SK-N-SH (cell line): Measurements from ENCODE around the gene CDC73. TPM values are rescaled to one million over a fixed set of nuclear protein-coding genes. Genes with fewer than 3 reads are reported as not detected.

Experiments used
- CTCF ChIA-PET: fragments of 300-600, 350-600 bp; formaldehyde crosslinking; extraction: SDS; loops from one replicate; lab custom pipeline; 2021; lab: Yijun Ruan, JAX
- POLR2A ChIA-PET: fragments of 350-600 bp; sonication (Branson Sonifier 250); formaldehyde crosslinking; extraction: SDS; loops from one replicate; lab custom pipeline; 2020; ENCODE audit warnings: antibody characterized with exemption, inconsistent platforms; lab: Yijun Ruan, JAX
- DNase-seq: peaks from one replicate; pipeline ENCODE4 v3.0.0; 2012
- H2AFZ ChIP-seq: fragments of 200-600 bp; sonication (generic); 2 replicates; pipeline ENCODE4 v1.8.1; 2016; ENCODE audit warnings: antibody characterized with exemption, mild to moderate bottlenecking, low read depth
- H3F3A ChIP-seq: fragments of 200-600 bp; sonication (generic); replicated peaks from 2 replicates; pipeline ENCODE3; 2016; ENCODE audit warnings: antibody characterized with exemption, mild to moderate bottlenecking; ENCODE audit not compliant: insufficient read depth
- H3K27ac ChIP-seq, 2 experiments: fragments of 200-500 bp in 1 of 2; fragments of 200-600 bp in 1 of 2; sonication (Bioruptor generic) in 1 of 2; sonication (generic), shearing (Covaris generic) in 1 of 2; 2 replicates each; pipeline versions ENCODE4 v1.5.1 to v1.6.1; 2014 to 2016; ENCODE audit warnings: low read depth in 2 of 2, inconsistent platforms in 1 of 2, low read length in 1 of 2, mild to moderate bottlenecking in 1 of 2, mixed read lengths in 1 of 2
- H3K27me3 ChIP-seq: fragments of 200-600 bp; sonication (generic), shearing (Covaris generic); 2 replicates; pipeline ENCODE4 v1.6.1; 2016; ENCODE audit warnings: mixed run types; ENCODE audit not compliant: insufficient read depth
- H3K36me3 ChIP-seq, 2 experiments: fragments of 200-500 bp in 1 of 2; fragments of 200-600 bp in 1 of 2; sonication (Bioruptor generic) in 1 of 2; sonication (generic) in 1 of 2; replicated peaks in 1 of 2; 2 replicates each; pipeline versions ENCODE3 to v1.5.1; 2014 to 2016; ENCODE audit warnings: low read length in 1 of 2, mild to moderate bottlenecking in 1 of 2; ENCODE audit not compliant: insufficient read depth in 2 of 2, control insufficient read depth in 1 of 2
- H3K4me1 ChIP-seq, 2 experiments: fragments of 200-500 bp in 1 of 2; fragments of 200-600 bp in 1 of 2; sonication (Bioruptor generic) in 1 of 2; sonication (generic), shearing (Covaris generic) in 1 of 2; 2 replicates each; pipeline versions ENCODE4 v1.5.1 to v1.6.1; 2014 to 2016; ENCODE audit warnings: low read depth in 1 of 2, low read length in 1 of 2, mixed run types in 1 of 2; ENCODE audit not compliant: insufficient read depth in 2 of 2, control insufficient read depth in 1 of 2
- H3K4me2 ChIP-seq: fragments of 200-600 bp; sonication (generic), shearing (Covaris generic); 2 replicates; pipeline ENCODE4 v1.6.1; 2017; ENCODE audit warnings: mixed run types
- H3K4me3 ChIP-seq, 2 experiments: fragments of 200-500 bp in 1 of 2; fragments of 200-600 bp in 1 of 2; sonication (Bioruptor generic) in 1 of 2; sonication (generic), shearing (Covaris generic) in 1 of 2; 2 replicates each; pipeline versions ENCODE4 v1.5.1 to v1.8.1; 2014 to 2016; ENCODE audit warnings: low read depth in 2 of 2, inconsistent platforms in 1 of 2, low read length in 1 of 2, mild to moderate bottlenecking in 1 of 2, mixed read lengths in 1 of 2, moderate library complexity in 1 of 2
- H3K79me2 ChIP-seq: fragments of 200-600 bp; sonication (generic); 2 replicates; pipeline ENCODE4 v1.8.1; 2017; ENCODE audit warnings: mild to moderate bottlenecking; ENCODE audit not compliant: insufficient read depth
- H3K9ac ChIP-seq: fragments of 200-600 bp; sonication (generic); 2 replicates; pipeline ENCODE4 v1.6.1; 2017; ENCODE audit warnings: mixed run types
- H3K9me2 ChIP-seq: fragments of 200-600 bp; sonication (generic); 2 replicates; pipeline ENCODE4 v1.6.1; 2017; ENCODE audit warnings: mixed run types
- H3K9me3 ChIP-seq: fragments of 200-600 bp; sonication (generic); 2 replicates; pipeline ENCODE4 v1.6.1; 2017; ENCODE audit warnings: mixed run types, mild to moderate bottlenecking, moderate library complexity
- H4K20me1 ChIP-seq: fragments of 200-600 bp; sonication (generic); 2 replicates; pipeline ENCODE4 v1.6.1; 2017; ENCODE audit warnings: mild to moderate bottlenecking, mixed run types; ENCODE audit not compliant: insufficient read depth
- CTCF ChIP-seq: fragments of 200-600 bp; sonication (generic); IDR thresholded peaks from 2 replicates; pipeline ENCODE4 v1.6.1; 2017; ENCODE audit warnings: antibody characterized with exemption, mild to moderate bottlenecking, moderate library complexity
- GABPA ChIP-seq: IDR thresholded peaks from 2 replicates; pipeline ENCODE4 v1.4.0; 2012; ENCODE audit warnings: low read depth, mild to moderate bottlenecking
- IRF3 ChIP-seq: fragments of 150-350 bp; IDR thresholded peaks from 2 replicates; pipeline ENCODE4 v1.6.1; 2016; ENCODE audit warnings: mild to moderate bottlenecking, low read depth, low read length
- POLR2AphosphoS5 ChIP-seq: IDR thresholded peaks from 2 replicates; pipeline ENCODE4 v1.6.1; 2012; ENCODE audit warnings: low read depth, low read length
- RAD21 ChIP-seq: IDR thresholded peaks from 2 replicates; pipeline ENCODE4 v1.6.1; 2012; ENCODE audit warnings: mild to moderate bottlenecking, low read length
- RCOR1 ChIP-seq: fragments of 150-350 bp; IDR thresholded peaks from 2 replicates; pipeline ENCODE4 v1.6.1; 2017; ENCODE audit warnings: antibody characterized with exemption, low read length
- RFX5 ChIP-seq: IDR thresholded peaks from 2 replicates; pipeline ENCODE4 v1.6.1; 2012; ENCODE audit warnings: mild to moderate bottlenecking, improper control_type of control experiment, low read length
- SIN3A ChIP-seq: IDR thresholded peaks from 2 replicates; pipeline ENCODE4 v1.6.1; 2012; ENCODE audit warnings: low read depth, mild to moderate bottlenecking, low read length, moderate library complexity, borderline replicate concordance
- SMC3 ChIP-seq: IDR thresholded peaks from 2 replicates; pipeline ENCODE4 v1.6.1; 2012; ENCODE audit warnings: low read depth, low read length, improper control_type of control experiment
- TCF12 ChIP-seq: IDR thresholded peaks from 2 replicates; pipeline ENCODE4 v1.4.0; 2012
- WGBS: methylation state at CpG from one replicate; pipeline ENCODE4 v1.1.6; 2017; ENCODE audit warnings: low lambda C conversion rate; 5-methylcytosine and 5-hydroxymethylcytosine counted together
- polyA plus RNA-seq, 3 experiments: library from polyadenylated mRNA; depleted of rRNA; stranded (reverse); fragments of >200 nt; gene quantifications; 2 replicates each; pipeline ENCODE4 v1.2.3, GENCODE V29; 2012
- TF ChIP-seq, protein P1 (sequence below): IDR thresholded peaks from 2 replicates; pipeline ENCODE4 v1.4.0; 2012; ENCODE audit warnings: low read depth

The CDC73 gene
- polyA plus RNA-seq, 1 of the 3 experiments (the other 2 are of a cell fraction), result 13.4 TPM

DNA sequence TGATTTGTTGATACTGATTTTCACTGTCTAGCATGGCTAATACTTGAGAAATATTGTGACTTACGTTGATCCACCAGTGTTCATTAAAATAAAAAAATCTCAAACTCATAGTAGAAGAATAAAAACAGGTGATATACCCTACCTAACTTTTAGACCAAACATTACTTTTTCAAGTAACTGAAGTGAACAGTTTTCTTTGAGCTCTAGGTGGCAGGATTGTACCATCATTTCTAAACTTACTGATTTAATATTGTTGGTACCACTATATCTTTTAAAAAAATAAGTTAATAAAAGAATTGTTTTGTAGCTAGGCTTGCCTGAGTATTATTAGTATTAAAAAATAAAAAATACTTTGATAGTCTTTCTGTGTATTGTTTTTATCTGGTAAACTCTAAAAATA is 21.5 kb downstream of the CDC73 start:
- Histone ChIP-seq H3K9ac (no peak overlapping the region), H2AFZ (no peak overlapping the region), H3K27me3 (no peaks in the 10 kb centered on the region), H4K20me1 (no peaks in the 10 kb centered on the region), H3K36me3 (peaks cover 62 to 74% of the 10 kb centered on the region in 2 experiments), H3K9me3 (no peaks in the 10 kb centered on the region), H3K4me1 (peaks cover 3 to 15% of the 10 kb centered on the region in 2 experiments; a peak in 2 of 4 replicates), H3K9me2 (no peaks in the 10 kb centered on the region), H3K4me2 (no peak overlapping the region), H3K79me2 (peaks cover 17% of the 10 kb centered on the region), H3K27ac (no peak overlapping the region), H3F3A (peaks cover 17% of the 10 kb centered on the region), H3K4me3 (no peak overlapping the region)
- ChIA-PET CTCF (interaction anchor here (0.7 to 1.9 kb wide), 5 partner anchors 16 to 464 kb away, joined by 3 to 7 read pairs (median 5); no protein-coding TSS in a partner anchor), POLR2A (no interaction called here)
- TF ChIP-seq GABPA (no peak), RCOR1 (no peak), RFX5 (no peak), RAD21 (peak; percentile 58), CTCF (peak; percentile 60), SMC3 (0 out of 2 replicates have a peak, but pooled peaks have one; percentile 5)
- no peak for DNase-seq
- 85% methylated on average over 1 of the region's 1 CpG for WGBS

GRCh38 chr1:193144361-193144938 is 22.6 kb downstream of the CDC73 start:
- H3K9ac ChIP-seq, result no peak overlapping the region
- H3K4me3 ChIP-seq, result no peak overlapping the region
- peaks cover 62 to 78% of the 10 kb centered on the region in 2 experiments for H3K36me3 ChIP-seq
- H3K27me3 ChIP-seq, result no peaks in the 10 kb centered on the region
- H3K27ac ChIP-seq, result no peak overlapping the region
- H2AFZ ChIP-seq, result no peak overlapping the region
- H4K20me1 ChIP-seq, result no peaks in the 10 kb centered on the region
- 90% methylated on average over 5 of the region's 5 CpGs for WGBS
- peaks cover 17% of the 10 kb centered on the region for H3F3A ChIP-seq
- TF ChIP-seq POLR2AphosphoS5, result no peak
- no peak for TF ChIP-seq SIN3A
- TF ChIP-seq, protein P1, sequence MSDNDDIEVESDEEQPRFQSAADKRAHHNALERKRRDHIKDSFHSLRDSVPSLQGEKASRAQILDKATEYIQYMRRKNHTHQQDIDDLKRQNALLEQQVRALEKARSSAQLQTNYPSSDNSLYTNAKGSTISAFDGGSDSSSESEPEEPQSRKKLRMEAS, result no peak
- ChIA-PET POLR2A (no interaction called here), CTCF (interaction anchor here (1.5 kb wide), 1 partner anchor 206 kb away, joined by 3 read pairs; no protein-coding TSS in a partner anchor)
- no peaks in the 10 kb centered on the region for H3K9me3 ChIP-seq
- H3K79me2 ChIP-seq, result peaks cover 23% of the 10 kb centered on the region
- H3K4me1 ChIP-seq, result peaks cover 3 to 15% of the 10 kb centered on the region in 2 experiments; a peak in 2 of 4 replicates
- no peak overlapping the region for H3K4me2 ChIP-seq
- DNase-seq, result no peak
- no peaks in the 10 kb centered on the region for H3K9me2 ChIP-seq

GRCh38 chr1:193144999-193145398 is 23.2 kb downstream of the CDC73 start:
- 100% methylated on average over 1 of the region's 1 CpG for WGBS
- POLR2A ChIA-PET, result no interaction called here
- no peak overlapping the region for H3K4me3 ChIP-seq
- no peaks in the 10 kb centered on the region for H3K27me3 ChIP-seq
- CTCF ChIA-PET, result no interaction called here
- H3K9me2 ChIP-seq, result no peaks in the 10 kb centered on the region
- no peaks in the 10 kb centered on the region for H3K9me3 ChIP-seq
- H3F3A ChIP-seq, result peaks cover 17% of the 10 kb centered on the region
- H2AFZ ChIP-seq, result no peak overlapping the region
- no peak overlapping the region for H3K4me2 ChIP-seq
- H3K79me2 ChIP-seq, result peaks cover 23% of the 10 kb centered on the region
- no peaks in the 10 kb centered on the region for H4K20me1 ChIP-seq
- peaks cover 3 to 15% of the 10 kb centered on the region in 2 experiments; a peak in 2 of 4 replicates for H3K4me1 ChIP-seq
- TF ChIP-seq TCF12 (no peak), IRF3 (no peak), RFX5 (no peak)
- no peak overlapping the region for H3K9ac ChIP-seq
- no peak overlapping the region for H3K27ac ChIP-seq
- H3K36me3 ChIP-seq, result peaks cover 66 to 76% of the 10 kb centered on the region in 2 experiments
- DNase-seq, result no peak
